Stimulated activated CD8-positive, alpha-beta memory T cell treated with anti-CD3 and anti-CD28 coated beads, Interleukin-12 subunit alpha, Interleukin-12 subunit beta, amount 100 ng/mL, for 4 hours (primary cell): Measurements from ENCODE around the gene COA1.
"Not testable (repeated sequence)": the region's sequence is repeated elsewhere in the genome, so short reads cannot be mapped to it uniquely, and the experiment has no call there.

Source experiments
- DNase-seq: peaks from one replicate; pipeline ENCODE4 v3.0.0-alpha.2; 2020; ENCODE audit warnings: low read depth

The COA1 gene

DNA sequence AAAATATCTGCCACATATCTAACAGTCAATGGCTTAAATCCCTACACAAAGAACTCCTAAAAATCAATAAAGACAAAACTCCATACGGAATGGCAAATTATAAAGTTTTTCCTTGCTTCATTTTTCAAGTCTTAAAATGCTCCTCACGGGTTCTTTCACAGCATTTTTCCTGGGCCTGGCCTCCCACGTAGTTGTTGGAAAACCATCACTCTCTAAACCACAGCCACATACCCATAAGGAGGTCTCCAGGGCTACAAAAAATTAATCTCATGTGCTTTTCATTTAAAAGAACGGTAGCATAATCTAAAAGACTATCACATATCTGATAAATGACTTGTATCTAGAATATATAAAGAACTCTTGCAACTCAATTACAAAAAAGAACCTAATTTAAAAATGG is 2.9 kb downstream of the COA1 start:
- DNase-seq, result no peak

DNA sequence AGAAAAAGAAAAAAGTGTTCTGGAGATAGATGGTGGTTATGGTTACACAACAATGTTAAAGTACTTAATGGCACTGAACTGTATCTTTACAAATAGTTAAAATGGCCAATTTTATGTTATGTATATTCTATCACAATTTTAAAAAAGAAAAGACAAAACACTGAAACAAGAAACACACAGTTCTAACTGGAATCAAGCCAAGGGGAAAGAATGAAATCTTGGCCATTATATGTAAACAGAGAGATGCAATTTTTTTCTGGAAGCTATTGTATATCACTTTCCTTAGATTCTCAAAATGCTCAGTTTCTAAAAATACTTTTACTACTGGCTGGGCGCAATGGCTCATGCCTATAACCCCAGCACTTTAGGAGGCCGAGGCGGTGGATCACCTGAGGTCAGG is 4.1 kb downstream of the COA1 start:
- DNase-seq, result no peak

DNA sequence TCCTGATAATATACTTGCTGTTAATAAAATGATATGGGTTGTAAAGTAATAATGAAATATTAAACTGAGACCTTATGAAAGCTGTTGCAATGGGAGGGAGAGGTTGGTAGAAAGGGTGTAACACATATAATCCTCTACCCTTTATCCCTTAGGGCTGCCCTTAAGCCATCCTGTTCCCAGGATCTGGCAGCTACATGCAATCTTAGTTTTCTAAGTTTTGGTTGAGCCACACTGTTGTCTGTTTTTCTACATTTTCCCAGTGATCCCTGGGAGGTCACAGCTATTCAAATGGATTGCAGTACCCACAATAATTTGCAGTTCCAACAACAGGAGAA is 6.3 kb downstream of the COA1 start:
- DNase-seq, result no peak

DNA sequence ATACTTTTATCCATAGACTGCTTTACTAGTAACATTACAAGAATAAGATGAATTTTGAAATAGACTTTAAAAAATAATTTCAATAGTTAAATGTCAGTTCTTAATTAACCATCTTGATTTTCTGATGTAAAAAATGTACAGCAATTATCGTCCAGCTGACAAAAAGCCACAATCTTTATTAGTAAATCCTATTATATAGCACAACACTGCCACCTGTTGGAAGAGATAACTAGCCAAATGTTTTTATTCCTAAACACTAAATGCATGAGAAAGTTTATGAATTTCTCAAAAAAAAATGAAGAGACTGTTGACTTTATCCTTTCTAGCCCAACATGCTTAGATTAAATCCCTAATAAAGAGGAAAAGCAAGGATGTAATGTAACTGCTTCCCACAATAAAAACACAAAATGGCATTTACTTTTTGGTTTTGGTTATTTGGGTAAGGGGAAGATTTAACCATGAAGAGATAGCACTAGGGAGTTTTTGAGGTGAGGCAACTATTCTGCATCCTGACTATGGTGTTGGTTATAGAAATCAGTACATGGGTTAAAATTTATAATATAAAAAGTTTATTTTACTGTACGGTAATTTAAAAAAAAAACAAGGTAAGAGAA is 8.0 kb downstream of the COA1 start:
- DNase-seq, result no peak

DNA sequence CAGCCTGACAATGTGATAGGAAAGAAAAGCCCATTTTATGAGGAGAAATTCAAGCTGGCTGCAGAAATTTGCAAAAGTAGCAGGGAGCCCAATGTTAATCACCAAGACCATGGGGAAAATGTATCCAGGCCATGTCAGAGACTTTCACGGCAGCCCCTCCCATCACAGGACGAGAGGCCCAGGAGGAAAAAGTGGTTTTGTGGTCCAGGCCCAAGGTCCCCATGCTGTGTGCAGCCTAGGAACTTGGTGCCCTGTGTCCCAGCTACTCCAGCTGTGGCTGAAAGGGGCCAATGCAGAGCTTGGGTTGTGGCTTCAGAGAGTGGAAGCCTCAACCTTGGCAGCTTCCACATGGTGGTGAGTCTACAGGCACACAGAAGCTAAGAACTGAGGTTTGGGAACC is 12.7 kb downstream of the COA1 start:
- no peak for DNase-seq

DNA sequence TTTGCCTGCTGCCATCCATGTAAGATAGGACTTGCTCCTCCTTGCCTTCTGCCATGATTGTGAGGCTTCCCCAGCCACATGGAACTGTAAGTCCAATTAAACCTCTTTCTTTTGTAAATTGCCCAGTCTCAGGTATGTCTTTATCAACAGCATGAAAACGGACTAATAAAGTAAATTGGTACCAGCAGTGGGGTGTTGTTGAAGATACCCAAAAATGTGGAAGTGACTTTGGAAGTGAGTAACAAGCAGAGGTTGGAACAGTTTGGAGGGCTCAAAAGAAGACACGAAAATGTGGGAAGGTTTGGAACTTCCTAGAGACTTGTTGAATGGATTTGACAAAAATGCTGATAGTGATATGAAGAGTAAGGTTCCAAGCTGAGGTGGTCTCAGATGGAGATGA is 13.4 kb downstream of the COA1 start:
- DNase-seq, result not testable (repeated sequence)

DNA sequence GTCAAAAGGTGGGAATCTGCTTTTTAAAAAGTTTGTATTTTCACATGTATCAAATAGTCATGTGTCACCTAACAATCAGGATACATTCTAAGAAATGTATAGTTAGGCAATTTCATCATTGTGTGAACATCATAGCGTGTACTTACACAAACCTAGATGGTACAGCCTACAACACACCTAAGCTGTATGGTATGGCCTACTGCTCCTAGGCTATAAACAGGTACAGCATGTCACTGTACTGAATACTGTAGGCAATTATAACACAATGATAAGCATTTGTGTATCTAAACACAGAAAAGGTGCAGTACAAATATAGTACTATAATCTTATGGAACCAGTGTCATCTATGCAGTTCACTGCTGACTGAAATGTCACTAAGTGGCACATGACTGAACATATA is 17.8 kb downstream of the COA1 start:
- DNase-seq, result no peak

DNA sequence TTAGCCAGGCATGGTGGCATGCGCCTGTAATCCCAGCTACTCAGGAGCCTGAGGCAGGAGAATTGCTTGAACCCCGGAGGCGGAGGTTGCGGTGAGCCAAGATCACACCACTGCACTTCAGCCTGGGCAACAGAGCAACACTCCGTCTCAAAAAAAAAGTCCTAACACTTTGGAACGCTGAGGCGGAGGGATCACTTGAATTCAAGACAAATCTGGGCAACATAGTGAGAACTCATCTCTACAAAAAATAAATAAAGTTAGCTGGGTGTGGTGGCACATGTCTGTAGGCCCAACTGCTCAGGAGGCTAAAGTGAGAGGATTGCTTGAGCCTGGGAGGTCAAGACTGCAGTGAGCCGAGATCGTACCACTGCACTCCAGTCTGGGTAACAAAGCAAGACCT is 21.3 kb downstream of the COA1 start:
- not testable (repeated sequence) for DNase-seq

DNA sequence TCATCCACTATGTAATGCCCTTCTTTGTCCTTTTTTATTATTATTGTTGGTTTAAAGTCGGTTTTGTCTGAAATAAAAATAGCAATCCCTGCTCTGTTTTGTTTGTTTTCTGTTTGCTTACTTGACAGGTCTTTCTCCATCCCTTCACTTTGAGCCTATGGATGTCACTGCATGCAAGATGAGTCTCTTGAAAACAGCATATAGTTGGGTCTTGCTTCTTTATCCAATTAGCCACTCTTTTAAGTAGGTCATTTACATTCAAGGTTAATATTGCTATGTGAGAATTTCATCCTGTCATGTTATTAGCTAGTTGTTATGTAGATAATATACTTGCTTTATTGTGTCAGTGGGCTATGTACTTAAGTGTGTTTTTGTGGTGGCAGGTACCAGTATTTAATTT is 25.8 kb downstream of the COA1 start:
- DNase-seq, result no peak

DNA sequence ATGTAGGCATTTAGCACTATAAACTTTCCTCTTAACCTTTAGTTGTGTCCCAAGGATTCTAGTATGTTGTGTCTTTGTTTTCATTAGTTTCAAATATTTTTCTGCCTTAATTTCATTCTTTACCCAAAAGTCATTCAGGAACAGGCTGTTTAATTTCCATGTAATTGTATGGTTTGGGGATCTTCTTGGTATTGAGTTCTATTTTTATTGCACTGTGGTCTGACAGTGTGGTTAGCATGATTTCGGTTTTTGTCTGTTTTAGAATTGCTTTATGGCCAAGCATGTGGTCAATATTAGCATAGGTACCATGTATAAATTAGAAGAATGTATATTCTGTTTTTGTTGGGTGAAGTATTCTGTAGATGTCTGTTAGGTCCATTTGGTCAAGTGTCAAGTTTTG is 26.3 kb downstream of the COA1 start:
- no peak for DNase-seq

DNA sequence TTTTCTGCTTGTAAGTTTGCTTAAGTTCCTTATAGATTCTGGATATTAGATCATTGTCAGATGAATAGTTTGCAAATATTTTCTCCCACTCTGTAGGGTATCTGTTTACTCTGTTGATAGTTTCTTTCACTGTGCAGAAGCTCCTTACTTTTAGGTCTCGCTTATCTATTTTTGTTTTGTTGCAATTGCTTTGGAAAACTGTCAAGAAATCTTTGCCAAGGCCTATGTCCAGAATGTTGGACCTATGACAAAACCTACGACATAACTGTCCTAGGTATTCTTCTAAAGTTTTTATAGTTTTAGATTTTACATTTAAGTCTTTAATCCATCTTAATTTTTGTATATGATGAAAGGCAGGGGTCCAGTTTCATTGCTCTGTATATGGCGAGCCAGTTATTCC is 27.4 kb downstream of the COA1 start:
- DNase-seq, result no peak

DNA sequence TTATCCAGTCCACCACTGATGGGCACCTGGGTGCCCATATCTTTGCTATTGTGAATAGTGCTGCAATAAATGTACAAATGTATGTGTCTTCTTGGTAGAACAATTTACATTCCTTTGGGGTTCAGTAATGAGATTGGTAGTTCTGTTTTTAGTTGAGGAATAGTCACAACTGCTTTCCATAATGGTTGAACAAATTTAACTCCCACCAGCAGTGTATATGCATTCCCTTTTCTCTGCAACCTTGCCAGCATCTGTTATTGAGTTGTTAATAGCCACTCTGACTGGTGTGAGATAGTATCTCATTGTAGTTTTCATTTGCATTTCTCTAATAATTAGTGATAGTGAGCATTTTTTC is 27.8 kb downstream of the COA1 start:
- DNase-seq, result no peak

DNA sequence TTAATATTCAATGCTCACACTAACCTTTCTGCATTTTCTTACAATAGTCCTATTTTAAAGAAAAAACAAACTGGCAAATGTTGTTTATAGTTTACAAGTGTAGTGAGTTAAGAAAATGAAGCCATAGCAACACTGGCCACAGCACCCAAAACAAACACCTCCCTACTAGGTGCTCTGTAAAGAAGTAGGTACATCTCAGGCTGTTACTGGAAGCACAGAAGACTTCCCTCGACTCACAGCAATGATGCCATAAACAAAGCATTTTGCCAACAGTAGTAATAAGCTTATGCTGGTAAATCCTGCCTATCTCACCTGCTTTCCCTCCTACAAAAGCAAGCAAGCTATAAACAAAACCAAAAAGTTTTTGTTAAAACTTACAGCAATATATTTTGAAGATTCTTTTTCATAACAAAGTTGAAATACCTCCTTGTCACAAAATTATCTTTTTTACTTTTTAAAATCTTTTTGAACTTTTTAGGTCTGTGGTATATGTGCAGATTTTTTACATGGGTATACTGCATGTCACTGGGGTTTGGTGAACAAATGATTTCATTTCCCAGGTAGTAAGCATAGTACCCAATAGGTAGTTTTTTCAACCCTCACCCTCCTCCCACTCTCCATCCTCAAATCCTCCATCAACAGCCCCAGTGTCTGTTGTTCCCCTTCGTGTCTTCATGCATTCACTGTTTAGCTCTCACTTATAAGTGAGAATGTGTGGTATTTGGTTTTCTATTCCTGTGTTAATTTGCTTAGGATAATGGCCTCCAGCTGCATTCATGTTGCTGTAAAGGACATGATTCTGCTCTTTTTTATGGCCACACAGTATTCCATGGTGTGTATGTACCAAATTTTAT is 28.4 kb downstream of the COA1 start:
- DNase-seq, result no peak

DNA sequence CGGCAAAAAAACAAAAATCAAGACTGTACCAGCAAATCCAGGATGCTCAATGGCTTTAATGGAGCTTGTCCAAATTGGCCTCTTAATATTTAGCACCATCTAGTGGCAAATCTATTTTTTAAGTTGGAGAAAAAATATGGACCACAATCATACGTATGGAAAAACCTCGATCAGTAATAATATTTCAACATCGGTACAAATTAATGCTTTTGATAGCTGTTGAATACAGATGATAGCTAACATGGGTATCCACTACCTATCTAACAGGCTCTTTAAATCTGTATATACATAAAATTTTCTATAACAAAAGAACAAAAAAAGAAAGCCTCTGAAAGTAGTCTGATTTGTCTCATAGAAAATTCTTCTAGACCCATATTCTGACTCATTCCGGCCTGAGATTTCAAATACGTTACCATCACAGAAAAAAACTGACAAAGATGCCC is 29.2 kb downstream of the COA1 start:
- DNase-seq, result no peak

DNA sequence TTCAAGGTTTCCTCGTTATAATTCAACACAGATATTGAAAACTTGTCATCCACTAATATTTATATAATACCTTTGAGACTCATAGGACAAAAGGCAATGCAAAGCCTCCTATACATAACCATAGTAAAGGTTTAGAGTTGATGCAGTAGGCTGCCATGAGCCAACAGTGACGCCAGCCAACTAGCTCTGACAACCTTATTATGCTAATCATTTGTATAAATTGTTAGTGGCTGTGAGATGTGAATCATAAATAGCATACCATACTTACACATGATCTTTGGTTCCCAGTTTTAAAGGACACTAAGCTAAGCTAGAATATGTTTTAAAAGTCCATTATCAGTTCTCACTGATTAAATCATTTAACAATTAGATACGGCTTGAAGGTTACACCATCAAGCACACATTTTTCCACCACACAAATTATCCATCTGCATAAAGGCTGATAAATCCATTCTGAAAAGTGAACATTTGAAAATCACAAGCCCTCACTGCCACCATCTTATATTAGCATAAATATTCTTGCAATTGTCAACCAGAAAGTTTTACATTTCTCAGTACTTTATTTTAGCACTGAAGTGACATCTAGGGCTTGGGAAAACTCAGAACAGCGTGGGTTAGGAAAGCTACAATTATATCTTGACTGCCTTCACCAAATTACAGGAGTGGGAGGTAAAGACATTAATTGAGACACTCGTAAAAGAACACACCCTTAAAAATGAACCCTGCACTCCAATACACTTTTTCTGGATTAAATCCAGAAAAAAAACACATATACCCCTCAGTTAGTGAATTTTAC is 30.7 kb downstream of the COA1 start:
- DNase-seq, result no peak

DNA sequence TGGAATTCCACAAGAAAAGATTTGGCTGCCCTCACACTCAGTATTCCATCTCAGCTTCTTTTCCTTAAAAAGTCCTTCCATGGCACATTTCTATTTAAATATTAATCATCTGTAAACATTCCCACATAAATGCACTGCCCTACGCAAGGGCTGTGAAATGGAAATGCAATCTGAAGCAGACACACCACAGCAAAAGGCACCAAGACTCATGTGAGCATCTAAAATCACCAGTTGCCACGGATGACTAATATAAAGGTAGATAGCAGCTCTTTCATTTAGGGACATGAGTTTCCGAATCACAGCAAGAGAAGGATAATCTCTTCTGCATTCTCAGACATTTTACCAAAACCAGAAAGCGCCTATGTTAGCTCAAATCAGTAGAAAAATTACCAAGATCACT is 31.6 kb downstream of the COA1 start:
- DNase-seq, result no peak

DNA sequence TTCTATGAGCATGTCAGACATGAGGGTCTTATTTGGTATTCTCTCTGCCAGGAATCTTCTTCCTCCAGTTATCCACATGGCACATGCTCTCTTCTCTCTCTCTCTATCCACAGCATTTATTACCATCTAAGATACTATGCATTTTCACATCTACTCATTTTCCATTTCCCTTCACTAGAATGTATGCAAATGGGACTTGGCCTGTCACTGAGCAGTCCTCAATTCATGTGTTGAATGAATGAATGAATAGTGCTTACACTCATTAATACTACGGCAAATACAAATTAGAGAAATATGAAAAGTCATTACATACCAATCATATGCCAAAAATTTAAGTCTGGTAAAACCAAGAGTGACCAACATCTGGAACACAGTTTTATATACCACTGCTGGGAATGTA is 34.0 kb downstream of the COA1 start:
- DNase-seq, result no peak

DNA sequence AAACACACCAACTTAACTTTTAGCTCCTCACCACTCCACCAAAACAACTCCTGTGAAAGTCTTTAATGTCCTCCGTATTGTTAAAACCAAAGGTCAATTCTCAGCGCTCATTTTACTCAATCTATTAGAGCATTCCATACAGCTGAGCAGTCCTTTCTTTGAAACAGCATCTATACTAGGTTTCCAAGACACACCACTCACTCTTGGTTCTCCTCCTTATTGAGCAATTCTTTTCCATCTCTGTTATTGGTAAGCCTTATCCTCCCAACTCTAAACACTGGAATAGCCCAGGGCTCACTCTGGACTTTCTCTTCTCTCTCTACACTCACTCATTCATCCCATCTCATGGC is 34.9 kb downstream of the COA1 start:
- no peak for DNase-seq

DNA sequence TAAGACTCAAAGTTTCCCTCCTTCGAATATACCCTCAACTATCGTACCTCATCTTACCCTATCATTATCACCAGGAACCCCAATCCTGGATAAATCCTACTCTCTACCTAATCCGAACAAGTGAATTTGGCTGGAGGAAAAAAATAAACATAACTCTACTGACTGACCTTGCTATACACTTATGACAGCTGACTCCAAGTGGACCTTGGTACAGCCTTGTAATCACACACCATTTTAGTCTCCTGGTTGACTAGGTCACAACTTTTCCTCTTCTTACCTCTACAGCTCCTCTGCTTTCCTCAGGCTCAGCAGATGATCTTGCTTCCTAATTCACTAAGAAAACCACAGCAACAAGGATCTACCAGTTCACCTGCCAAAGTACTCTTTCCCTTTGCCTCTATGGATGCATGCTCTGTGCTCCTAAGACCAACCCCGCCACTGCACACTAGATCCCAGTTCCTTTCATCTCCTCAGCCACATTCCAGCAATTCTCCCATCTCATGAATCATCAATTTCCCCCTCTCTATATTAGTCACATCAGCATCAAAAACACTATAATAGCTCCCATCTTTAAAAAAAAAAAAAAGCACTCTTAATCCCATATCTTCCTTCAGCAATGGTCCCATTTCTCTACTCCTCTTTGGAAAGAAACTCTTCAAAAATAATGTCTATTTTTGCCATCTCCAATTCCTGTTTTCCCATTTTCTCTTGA is 35.5 kb downstream of the COA1 start:
- DNase-seq, result no peak

DNA sequence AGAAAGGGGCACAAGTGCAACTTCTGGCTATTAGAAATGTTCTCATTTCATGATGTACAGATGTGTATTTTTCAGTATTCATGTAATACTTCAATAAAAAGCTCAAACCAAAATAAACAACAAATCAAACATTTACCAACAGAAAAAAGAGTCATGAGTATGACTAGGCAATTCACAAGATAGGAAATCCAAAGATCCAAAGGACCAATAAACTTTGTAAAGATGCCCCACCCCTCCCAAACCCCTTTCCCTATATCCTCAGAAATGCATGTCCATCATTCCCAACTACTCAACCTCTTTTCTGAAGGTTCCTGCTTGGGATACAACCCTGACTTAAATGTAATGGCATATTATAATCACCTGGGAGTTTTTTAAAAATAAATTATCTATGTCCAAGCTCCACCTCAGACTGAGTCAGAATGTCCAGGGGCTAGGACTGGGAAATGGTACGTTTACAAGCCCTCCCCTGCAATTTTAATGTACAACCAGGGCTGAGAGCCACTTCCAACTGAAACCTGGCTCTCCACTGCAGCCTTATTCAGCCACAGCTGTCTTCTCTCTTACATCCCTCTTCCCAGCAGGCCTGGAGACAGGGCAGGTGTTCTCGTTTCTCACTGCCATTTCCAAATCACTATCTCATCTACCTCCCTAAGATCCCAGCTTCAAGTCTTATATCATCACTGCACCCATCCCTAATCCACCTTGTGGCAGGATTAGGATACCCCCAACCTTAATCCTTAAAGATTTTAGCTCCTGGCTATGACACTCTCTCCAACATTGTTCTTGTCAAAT is 36.5 kb downstream of the COA1 start:
- DNase-seq, result no peak

DNA sequence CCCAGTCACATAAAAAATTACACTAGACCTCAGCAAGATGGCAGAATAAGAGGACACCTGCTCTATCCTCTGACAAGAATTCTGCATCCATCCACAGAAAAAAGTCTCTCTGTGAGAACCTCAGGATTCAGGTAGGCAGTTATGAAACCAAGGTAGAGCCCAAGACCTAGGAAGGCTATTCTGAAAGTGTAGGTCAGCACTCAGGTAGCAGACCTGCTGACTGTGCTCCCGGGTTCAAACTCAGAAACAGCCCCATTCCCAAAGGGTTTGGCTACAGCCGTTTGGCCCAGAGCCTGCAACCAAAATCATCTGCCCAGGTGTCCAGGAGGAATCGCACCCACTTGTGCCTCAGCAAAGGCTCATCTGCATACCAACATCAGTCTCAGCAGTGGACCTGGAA is 37.7 kb downstream of the COA1 start:
- DNase-seq, result no peak

DNA sequence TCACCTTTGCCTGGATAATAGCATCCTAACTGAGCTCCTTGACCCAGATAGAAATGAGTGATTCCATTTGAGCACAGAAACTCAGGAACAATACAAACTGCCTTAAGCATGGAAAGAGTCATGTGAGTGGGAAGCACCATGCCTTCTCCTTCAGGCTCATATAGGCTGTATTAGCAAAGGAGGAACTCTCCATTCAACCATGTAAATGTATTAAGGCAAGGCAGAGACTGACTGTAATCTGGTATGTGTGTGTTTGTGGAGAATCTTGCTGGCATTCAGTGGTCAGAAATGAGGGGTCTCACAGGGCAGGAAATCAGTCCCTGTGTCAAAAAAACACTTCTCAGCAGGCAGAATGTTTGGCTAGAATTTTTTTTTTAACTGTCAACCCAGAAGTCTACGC is 40.2 kb downstream of the COA1 start:
- DNase-seq, result no peak
